AG09309 (cell line): ENCODE results near the gene DGCR2.
"Not testable (repeated sequence)": the region's sequence is repeated elsewhere in the genome, so short reads cannot be mapped to it uniquely, and the experiment has no call there.

Experiments used
- DNase-seq: peaks from one replicate; pipeline ENCODE4 v3.0.0-alpha.2; 2010; ENCODE audit warnings: low read depth
- H3K4me3 ChIP-seq: 2 replicates; pipeline ENCODE4 v1.5.1; 2011; ENCODE audit warnings: mild to moderate bottlenecking, low read depth, low read length, moderate library complexity; ENCODE audit not compliant: control insufficient read depth
- CTCF ChIP-seq: IDR thresholded peaks from 2 replicates; pipeline ENCODE4 v1.5.1; 2011; ENCODE audit warnings: mild to moderate bottlenecking, low read depth, low read length, inconsistent platforms; ENCODE audit not compliant: insufficient read depth, control insufficient read depth; ENCODE audit errors: missing control alignments

The DGCR2 gene

GRCh38 chr22:19082793-19083192, 39.4 kb downstream of the DGCR2 start:
- no peak for DNase-seq
- H3K4me3 ChIP-seq = no peak overlapping the region
- TF ChIP-seq CTCF = no peak

- no peak for DNase-seq
- no peak for TF ChIP-seq CTCF
- no peak overlapping the region for H3K4me3 ChIP-seq
Observed at GRCh38 chr22:19082101-19082500, 40.1 kb downstream of the DGCR2 start.

GRCh38 chr22:19081351-19081750, 40.9 kb downstream of the DGCR2 start:
- no peak for TF ChIP-seq CTCF
- H3K4me3 ChIP-seq = no peak overlapping the region
- DNase-seq = no peak

- DNase-seq = no peak
- H3K4me3 ChIP-seq = no peak overlapping the region
- no peak for TF ChIP-seq CTCF
Observed at GRCh38 chr22:19080853-19081252, 41.4 kb downstream of the DGCR2 start.

- H3K4me3 ChIP-seq = no peak overlapping the region
- no peak for TF ChIP-seq CTCF
- no peak for DNase-seq
Observed at GRCh38 chr22:19079691-19080090, 42.5 kb downstream of the DGCR2 start.

GRCh38 chr22:19075404-19075803, 46.8 kb downstream of the DGCR2 start:
- DNase-seq = no peak
- no peak for TF ChIP-seq CTCF
- H3K4me3 ChIP-seq = no peak overlapping the region

- DNase-seq, H3K4me3 ChIP-seq: not testable (repeated sequence)
Observed at GRCh38 chr22:19072853-19073252, 49.4 kb downstream of the DGCR2 start.
